Fibroblast of peridontal ligament (primary cell): ENCODE measurements around the gene TMCC2.

Experiments used
- DNase-seq: peaks from one replicate; pipeline ENCODE4 v3.0.0-alpha.2; 2010; ENCODE audit errors: extremely low read depth

Gene TMCC2

GRCh38 chr1:205301842-205302588 lies 74.3 kb downstream of the TMCC2 start:
- DNase-seq: peak; percentile 43

DNA sequence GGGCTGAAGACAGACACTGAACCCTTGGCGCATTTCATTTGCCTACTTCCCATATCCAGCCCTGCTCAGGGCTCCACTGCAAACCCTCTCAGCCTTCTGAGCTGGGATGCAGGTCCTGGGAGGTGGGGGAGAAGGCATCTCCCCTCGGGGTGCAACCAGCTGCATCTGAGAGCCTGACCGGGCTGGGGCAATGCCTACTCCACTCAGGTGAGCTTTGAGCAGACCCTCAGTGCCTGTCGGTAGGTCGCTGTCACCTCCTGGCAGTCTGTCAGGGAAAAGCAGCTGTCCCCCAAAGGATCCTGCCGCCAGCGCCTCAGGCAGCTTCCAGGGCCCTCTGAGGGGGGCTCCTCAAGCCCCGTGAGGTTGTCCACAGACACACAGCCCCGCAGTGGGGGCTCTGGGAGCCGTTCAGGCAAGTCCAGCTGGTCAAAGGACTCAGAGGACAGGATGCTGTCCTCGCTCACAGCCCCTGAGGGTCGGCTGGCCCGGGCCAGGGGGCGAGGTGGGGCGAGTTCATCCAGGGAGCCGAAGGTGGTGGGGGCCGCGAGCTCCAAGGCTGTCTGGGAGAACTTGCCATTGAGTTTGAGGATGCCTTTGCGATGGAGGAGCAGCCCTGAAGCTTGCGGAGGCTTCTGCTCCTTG lies 75.6 kb downstream of the TMCC2 start:
- DNase-seq: no peak

DNA sequence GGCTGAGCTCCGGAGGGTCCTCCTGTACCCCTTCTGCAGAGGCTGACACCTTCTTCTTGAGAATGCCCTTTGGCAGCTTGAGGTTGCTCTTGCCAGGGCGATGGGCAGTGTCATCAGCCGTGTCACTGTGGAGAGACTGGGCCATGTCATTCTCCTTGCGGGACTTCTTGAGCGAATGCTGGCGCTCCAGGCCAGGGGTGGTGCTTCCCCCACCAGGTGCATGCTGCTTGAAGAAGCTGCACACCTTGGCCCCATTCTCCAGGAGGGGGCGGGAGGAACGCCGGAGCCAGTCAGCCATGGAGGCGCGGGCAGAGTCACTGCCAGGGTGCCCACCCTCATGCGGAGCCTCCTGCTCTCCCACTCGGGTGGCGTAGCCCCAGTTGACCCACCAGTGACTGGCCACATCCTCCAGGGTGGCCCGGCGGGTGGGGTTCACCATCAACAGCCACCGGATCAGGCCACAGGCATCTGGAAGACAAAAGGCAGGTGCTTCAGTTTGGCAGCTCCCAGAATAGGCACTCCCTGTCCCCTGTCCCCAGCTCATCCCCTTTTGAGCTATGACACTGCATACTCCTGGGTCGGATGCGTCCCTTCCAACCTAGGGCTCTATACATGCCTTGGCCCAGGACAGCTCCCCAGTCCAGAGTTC lies 76.4 kb downstream of the TMCC2 start:
- no peak for DNase-seq

- no peak for DNase-seq
Measured at GRCh38 chr1:205304695-205305070, 76.9 kb downstream of the TMCC2 start.

DNA sequence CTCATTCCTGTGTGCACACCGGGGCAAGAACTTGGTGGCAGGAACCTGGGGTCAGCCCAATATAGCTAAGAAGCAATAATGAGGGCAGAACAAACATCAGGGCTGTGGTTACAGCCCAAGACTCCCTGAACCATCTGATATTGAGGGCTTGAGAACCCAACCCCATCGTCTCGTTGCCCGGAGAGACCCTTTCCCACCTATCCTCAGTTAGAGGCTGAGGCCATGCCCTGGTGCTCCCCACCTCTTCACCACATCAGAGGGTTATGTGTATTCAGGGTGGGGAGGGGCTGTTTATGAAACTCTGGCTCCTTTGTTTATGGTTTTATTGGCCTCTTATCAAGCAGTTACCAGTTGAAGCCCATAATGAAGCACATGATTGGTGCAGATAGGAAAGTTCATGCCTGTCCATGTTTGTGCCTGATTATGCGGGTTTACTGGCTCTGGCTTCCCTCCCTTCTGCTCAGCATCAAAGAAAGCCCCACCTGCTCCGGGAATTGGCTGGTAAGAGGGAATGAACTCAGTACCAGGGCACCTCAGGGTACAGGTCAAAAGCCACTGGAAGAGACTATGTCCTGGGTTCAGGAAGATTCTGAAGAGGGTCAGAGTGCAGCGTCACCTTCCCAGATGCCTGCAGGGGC lies 79.3 kb downstream of the TMCC2 start:
- no peak for DNase-seq

GRCh38 chr1:205309741-205310140 lies 82.0 kb downstream of the TMCC2 start:
- no peak for DNase-seq

- DNase-seq: no peak
Measured at GRCh38 chr1:205310976-205311704, 83.4 kb downstream of the TMCC2 start.

DNA sequence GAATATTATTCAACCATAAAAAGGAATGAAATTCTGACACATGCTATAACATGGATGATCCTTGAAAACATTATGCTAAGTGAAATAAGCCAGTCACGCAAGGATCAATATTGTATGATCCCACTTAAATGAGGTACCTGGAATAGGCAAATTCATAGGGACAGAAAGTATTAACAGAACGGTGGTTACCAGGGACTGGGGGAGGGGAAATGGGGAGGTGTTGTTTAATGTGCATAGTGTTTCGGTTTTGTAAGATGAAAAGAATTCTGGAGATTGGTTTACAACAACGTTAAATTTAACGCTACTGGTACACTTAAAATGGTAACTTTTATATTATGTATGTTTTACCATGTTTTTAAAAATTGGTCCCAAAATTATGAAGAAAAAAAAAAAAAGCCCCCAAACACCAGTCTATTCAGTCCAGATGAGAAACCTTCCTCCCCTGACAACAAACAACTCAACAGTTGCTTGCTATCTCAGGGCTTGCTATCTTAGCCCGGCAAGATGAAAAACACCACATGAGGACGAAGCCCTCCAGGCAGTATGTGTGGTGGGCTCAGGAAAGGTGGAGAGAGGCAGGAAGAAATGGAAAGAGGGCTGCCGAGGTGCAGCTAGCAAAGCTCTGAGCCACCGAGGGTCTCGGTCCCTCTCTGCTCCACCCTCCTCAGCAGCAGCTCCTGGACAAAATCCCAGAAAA lies 85.3 kb downstream of the TMCC2 start:
- DNase-seq: no peak

- DNase-seq: peak; percentile 62
Measured at GRCh38 chr1:205313563-205314308, 86.0 kb downstream of the TMCC2 start.

DNA sequence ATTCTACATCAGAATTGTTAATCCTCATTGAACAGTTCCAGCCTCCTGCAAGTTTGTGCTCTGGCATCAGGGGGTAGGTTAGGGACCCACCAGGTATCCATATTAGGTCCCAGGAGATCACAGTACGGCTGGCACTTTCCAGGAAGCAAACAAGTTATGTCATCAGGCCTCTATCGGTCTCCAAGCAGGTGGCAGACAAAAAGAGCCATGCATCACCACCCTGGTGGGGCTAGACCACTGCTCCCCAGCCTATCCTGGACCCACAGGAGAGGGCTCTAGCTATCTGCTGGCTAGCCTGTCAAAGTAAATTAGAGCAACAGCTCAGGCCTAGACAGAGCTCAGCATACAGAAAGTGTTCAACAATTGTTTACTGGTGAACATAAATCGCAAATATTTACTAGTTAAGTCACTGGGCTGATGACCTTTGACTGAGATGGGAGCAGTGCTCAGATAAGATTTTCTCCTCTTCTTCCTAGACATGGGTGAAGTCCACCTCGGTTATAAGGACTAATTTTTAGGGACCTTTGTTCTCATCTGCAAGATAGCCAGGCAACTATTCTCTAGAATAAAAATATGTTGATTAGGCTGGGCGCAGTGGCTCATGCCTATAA lies 87.4 kb downstream of the TMCC2 start:
- no peak for DNase-seq

GRCh38 chr1:205316161-205316566 lies 88.4 kb downstream of the TMCC2 start:
- DNase-seq: no peak

GRCh38 chr1:205317311-205317917 lies 89.7 kb downstream of the TMCC2 start:
- no peak for DNase-seq

- no peak for DNase-seq
Measured at GRCh38 chr1:205318231-205318991, 90.7 kb downstream of the TMCC2 start.

- peak; percentile 64 for DNase-seq
Measured at GRCh38 chr1:205319081-205320018, 91.6 kb downstream of the TMCC2 start.

DNA sequence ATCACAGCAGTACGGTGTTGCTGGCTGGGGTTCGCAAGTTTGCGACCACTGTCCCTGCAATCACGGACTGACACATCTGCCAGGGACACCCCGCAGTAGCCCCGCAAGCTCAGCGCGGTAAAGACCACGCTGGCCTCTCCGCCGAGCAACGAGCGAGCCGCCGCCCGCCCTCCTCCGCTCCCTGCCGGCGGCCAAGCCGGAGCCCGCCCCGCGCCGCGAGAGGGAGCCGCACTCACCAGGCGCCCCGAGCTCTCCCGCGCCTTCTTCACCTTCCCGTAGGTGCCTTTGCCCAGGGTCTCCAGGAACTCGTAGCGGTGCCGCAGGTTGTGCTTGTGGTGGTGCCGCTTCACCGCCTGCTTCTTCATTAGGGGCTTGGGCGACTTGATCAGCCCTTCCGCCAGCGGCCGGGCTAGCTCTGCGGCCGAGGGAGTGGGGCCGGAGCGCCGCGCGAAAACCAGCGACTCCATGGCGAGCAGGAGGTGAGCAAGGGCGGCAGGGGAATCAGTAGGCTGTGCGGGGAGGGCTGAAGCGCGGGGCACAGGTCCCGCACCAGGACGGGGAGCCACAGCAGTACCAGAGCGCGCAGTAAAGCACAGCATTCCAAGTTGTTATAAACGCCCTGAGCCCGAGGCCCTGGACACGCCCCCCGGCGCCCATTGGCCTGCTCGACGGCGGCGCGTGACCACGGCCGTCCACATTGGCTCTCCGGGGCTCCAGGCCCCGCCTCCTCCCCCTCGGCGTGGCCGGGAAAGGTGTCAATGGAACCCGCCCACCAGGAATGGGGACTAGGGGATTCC lies 93.6 kb downstream of the TMCC2 start, which contains the start of gene NUAK2:
Gene NUAK2 (minus strand): TSS at position 584 of the 797 bp plus-strand sequence. CDS start 117 bp downstream, at position 467.
- peak; percentile 76 for DNase-seq

DNA sequence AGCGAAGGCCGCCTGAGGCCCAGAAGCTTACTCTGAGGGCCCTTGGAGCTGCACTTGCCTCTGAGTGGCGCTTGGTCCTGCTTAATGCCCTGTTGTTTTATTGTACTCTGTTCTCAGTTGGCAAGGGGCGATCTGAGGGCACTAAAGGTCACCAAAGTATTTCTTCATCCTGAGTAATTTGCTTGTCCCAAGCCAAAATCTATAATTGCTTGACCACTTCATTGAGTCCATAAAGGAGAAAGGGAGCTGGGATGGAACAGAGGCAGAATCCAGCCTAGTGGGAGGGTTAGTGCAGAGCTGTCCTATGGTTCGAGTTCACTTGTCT lies 94.2 kb downstream of the TMCC2 start:
- no peak for DNase-seq
